HG02852 (cell line): ENCODE results near the gene MSL2.
"Not testable (repeated sequence)": the region's sequence is repeated elsewhere in the genome, so short reads cannot be mapped to it uniquely, and the experiment has no call there.

Source experiments
- ATAC-seq: cut with Tn5 transposase; IDR thresholded peaks from one replicate; pipeline ENCODE4 v1.9.1; 2021; ENCODE audit warnings: mild to moderate bottlenecking, moderate library complexity; ENCODE audit not compliant: unreplicated experiment

The MSL2 gene

GRCh38 chr3:136149667-136150066, 46.5 kb downstream of the MSL2 start:
- no peak for ATAC-seq

DNA sequence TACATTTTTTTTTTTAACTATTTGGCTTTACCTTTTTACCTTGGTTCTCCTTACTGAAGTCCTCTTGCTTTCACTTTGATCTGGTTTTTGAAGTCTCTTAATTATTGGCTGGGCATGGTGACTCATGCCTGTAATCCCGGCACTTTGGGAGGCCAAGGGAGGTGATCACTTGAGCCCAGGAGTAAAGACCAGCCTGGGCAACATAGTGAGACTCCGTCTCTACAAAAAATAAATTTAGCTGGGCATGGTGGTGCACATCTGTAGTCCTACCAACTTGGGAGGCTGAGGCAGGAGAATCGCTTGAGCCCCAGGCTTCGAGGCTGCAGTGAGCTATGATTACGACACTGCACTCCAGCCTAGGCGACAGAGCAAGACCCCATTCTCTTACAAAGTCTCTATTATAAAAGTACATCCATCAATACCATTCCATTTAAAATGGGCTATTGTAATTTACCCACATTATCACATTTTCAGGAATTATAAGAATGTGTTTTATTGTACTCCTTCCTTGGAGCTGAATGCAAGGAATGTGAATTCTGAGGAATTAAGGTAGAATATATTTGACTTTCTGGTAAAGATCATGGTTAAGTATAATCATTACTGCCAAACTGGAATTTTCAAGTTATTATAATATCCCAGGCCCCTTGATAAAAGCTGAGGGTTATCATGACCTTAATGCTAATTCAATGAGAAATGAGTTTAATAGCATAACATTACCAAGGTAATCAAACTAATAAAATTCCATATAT, 49.0 kb downstream of the MSL2 start:
- ATAC-seq: no peak

- not testable (repeated sequence) for ATAC-seq
Observed at GRCh38 chr3:136144397-136144796, 51.7 kb downstream of the MSL2 start.

- no peak for ATAC-seq
Observed at GRCh38 chr3:136142592-136142991, 53.5 kb downstream of the MSL2 start.

DNA sequence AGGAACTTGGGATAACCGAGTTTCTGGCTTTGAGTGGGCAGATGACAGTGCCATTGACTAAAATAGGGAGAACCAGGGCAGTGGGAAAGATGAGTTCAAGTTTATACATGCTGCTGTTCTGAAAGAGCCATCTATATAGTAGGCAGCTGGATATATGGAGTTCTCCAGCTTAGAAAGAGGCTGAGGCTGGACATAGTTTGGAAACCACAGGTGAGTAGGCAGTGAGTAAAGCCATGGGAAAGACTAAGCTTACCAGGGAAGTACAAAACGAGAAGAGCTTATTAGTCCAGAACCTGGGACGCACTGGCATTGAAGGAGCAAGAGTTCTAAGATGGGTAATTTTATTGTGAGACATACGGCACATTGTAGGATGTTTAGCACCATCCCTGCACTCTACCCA, 54.2 kb downstream of the MSL2 start:
- ATAC-seq: no peak

- ATAC-seq: no peak
Observed at GRCh38 chr3:136141291-136141785, 54.8 kb downstream of the MSL2 start.

DNA sequence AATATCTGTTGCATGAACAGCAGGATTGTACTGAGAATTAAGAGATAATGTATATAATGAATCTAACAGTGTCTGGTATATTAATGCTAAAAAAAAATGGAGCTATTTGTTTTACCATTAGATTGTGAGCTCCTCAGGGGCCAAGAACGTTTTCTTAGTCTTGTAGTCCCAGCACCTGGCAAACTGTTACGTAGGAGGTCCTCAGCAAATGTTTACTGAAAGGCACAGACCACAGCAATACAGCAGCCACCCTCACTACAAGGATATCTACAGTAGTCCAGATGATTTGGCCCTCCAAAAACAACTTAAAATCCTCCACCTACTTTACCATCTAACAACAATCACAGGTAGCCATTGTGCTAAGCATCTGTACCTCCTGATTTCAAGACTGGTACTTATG, 59.7 kb downstream of the MSL2 start:
- ATAC-seq: no peak

DNA sequence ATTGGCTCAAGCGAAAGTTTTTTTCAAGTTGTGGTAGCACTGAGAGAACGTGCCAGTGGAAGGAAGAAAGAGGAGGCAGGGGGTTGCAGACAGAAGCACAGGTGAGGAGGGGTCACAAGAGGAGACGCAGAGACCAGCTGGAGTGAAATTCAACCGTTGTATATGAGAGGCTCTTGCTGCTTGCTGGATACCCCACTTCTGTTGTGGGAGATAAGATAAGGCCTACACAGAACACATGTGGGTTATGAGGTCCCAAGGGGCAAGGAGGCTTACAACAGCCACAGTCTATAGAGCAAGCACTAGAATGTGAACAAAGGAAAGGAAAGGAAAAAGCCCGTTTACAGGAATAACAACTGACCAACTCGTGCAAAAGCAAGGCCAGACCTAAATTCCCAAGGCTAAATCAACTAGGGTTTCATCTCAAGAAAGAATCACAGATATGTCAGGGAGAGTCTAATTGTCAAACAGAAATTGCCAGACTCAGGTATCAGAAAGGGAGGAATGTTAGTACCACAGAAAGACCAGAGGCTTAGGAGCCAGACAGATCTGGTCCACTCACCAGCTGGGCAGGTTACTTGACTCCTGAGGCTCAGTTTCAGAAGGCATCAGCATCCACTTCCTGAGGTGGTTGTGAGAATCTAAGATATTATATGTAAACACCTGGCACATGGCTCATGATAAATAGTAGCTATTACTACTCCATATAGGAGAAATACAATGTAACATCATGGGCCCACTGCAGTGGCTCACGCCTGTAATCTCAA, 60.9 kb downstream of the MSL2 start:
- ATAC-seq: no peak

GRCh38 chr3:136134091-136134490, 62.0 kb downstream of the MSL2 start:
- ATAC-seq: no peak

- ATAC-seq: not testable (repeated sequence)
Observed at GRCh38 chr3:136131647-136132046, 64.5 kb downstream of the MSL2 start.

- ATAC-seq: no peak
Observed at GRCh38 chr3:136122006-136122405, 74.1 kb downstream of the MSL2 start.

- ATAC-seq: peak; percentile 88
Observed at GRCh38 chr3:136120373-136121348, 75.5 kb downstream of the MSL2 start.

DNA sequence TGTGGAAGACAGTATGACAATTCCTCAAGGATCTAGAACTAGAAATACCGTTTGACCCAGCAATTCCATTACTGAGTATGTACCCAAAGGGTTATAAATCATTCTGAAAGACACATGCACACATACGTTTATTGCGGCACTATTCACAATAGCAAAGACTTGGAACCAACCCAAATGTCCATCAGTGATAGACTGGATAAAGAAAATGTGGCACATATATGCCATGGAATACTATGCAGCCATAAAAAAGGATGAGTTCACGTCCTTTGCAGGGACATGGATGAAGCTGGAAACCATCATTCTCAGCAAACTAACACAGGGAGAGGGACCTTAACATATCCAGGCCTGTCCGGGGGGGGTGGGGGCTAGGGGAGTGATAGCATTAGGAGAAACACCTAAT, 76.4 kb downstream of the MSL2 start:
- ATAC-seq: not testable (repeated sequence)

GRCh38 chr3:136119332-136119731, 76.8 kb downstream of the MSL2 start:
- ATAC-seq: not testable (repeated sequence)

DNA sequence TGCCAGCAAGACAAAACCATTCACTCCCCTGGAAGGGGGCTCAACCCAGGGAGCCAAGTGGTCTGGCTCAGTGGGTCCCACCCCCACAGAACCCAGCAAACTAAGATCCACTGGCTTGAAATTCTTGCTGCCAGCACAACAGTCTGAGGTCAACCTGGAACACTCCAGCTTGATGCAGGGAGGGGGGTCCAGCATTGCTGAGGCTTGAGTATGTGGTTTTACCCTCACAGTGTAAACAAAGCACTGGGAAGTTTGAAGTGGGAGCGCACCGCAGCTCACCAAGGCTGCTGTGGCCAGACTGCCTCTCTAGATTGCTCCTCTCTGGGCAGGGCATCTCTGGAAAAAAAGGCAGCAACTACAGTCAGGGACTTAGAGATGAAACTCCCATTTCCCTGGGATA, 81.7 kb downstream of the MSL2 start:
- no peak for ATAC-seq

- ATAC-seq: no peak
Observed at GRCh38 chr3:136110481-136110880, 85.7 kb downstream of the MSL2 start.

DNA sequence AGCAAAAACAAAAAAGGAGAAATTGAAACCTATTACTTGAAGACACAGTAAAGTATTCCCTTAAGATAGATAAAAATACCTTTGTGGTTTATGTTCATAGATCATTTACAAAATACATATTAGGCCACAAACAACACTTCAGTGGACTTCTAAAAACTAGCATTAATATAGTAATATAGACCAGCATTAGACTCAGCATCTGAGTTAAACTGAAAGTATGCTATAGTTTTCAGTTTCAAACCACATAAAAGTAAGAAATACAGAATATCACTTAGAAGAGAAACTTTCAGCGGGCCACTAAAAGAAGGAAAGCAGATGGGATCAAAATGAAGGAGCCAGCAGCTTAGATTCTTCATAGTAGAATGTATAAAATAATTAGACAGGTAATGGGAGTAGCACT, 86.6 kb downstream of the MSL2 start:
- peak; percentile 98 for ATAC-seq

DNA sequence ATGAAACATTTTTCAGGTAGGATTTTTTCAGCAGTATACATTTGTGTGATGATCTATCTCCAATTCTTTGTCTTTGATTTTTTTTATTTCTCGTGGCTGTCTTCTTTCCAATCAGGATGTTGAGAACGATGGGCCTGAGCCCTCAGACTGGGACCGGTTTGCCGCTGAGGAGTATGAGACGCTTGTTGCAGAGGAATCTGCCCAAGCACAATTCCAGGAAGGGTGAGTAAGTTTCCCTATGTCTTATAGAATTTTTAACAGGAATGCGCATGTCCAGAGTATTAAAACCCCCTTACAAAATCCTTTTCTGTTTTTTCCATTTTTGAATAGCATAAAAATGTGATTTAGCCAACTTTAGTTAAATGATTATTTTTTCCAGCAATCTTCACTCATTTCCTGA, 90.0 kb downstream of the MSL2 start:
- ATAC-seq: no peak

- no peak for ATAC-seq
Observed at GRCh38 chr3:136105044-136105443, 91.1 kb downstream of the MSL2 start.
